Measurements from ENCODE around the gene IFNLR1. TPM values are rescaled to one million over a fixed set of nuclear protein-coding genes. Genes with fewer than 3 reads are reported as not detected.

Gene IFNLR1
- total RNA-seq, 4 donors from 2014 or later = 2.0 to 7.4 (median 5.0) TPM

- ATAC-seq (no peak), DNase-seq (no peak)
- intact Hi-C loops (cut with DNase I; ENCODE audit: low total_unique reads) (no loop called here), in situ Hi-C loops (cut with MboI; ENCODE audit: low sequenced_read_pairs in 4 of 4) (no loop called here)
- no peaks in the 10 kb centered on the region for H3K27me3 ChIP-seq
- no peak overlapping the region for H3K27ac ChIP-seq
- TF ChIP-seq CTCF (IDR thresholded peaks at IDR 0.05 in 4 of 5, conservative IDR thresholded peaks at IDR 0.05 in 1 of 5) (no peak), POLR2A (IDR thresholded peaks at IDR 0.05) (no peak)
- H3K4me1 ChIP-seq = peaks cover 17 to 42% of the 10 kb centered on the region in 2 donors
- H3K9me3 ChIP-seq = no peaks in the 10 kb centered on the region
- no peaks in the 10 kb centered on the region for H3K36me3 ChIP-seq
- no peak overlapping the region for H3K4me3 ChIP-seq
Observed at GRCh38 chr1:24122776-24123175, 64.3 kb downstream of the IFNLR1 start.

- Histone ChIP-seq H3K9me3 (no peaks in the 10 kb centered on the region), H3K27me3 (no peaks in the 10 kb centered on the region), H3K4me1 (peaks cover 15 to 37% of the 10 kb centered on the region in 2 donors), H3K27ac (no peak overlapping the region), H3K36me3 (no peaks in the 10 kb centered on the region), H3K4me3 (no peak overlapping the region)
- intact Hi-C loops (cut with DNase I; ENCODE audit: low total_unique reads) (no loop called here), in situ Hi-C loops (cut with MboI; ENCODE audit: low sequenced_read_pairs in 4 of 4) (no loop called here)
- ATAC-seq = no peak
- TF ChIP-seq POLR2A (IDR thresholded peaks at IDR 0.05) = no peak
- TF ChIP-seq CTCF (IDR thresholded peaks at IDR 0.05 in 4 of 5, conservative IDR thresholded peaks at IDR 0.05 in 1 of 5) = no peak
- no peak for DNase-seq
Observed at GRCh38 chr1:24121406-24121805, 65.7 kb downstream of the IFNLR1 start.

- no peaks in the 10 kb centered on the region for H3K36me3 ChIP-seq
- H3K4me3 ChIP-seq = no peak overlapping the region
- DNase-seq (no peak), ATAC-seq (no peak)
- no peaks in the 10 kb centered on the region for H3K27me3 ChIP-seq
- H3K27ac ChIP-seq = peak overlapping the region in 2 of 4 donors; percentile 13 to 73
- in situ Hi-C loops (cut with MboI; ENCODE audit: low sequenced_read_pairs in 4 of 4) (no loop called here), intact Hi-C loops (cut with DNase I; ENCODE audit: low total_unique reads) (no loop called here)
- H3K9me3 ChIP-seq = no peaks in the 10 kb centered on the region
- H3K4me1 ChIP-seq = peaks cover 11 to 34% of the 10 kb centered on the region in 2 donors
- TF ChIP-seq POLR2A (IDR thresholded peaks at IDR 0.05) (no peak), CTCF (IDR thresholded peaks at IDR 0.05 in 4 of 5, conservative IDR thresholded peaks at IDR 0.05 in 1 of 5) (no peak)
Observed at GRCh38 chr1:24120965-24121364, 66.1 kb downstream of the IFNLR1 start.

GRCh38 chr1:24119859-24120756, 67.0 kb downstream of the IFNLR1 start:
- Histone ChIP-seq H3K27me3 (no peaks in the 10 kb centered on the region), H3K27ac (peak overlapping the region in 3 of 4 donors; percentile 1 to 73 (median 13)), H3K9me3 (no peaks in the 10 kb centered on the region), H3K36me3 (no peaks in the 10 kb centered on the region), H3K4me3 (no peak overlapping the region), H3K4me1 (peaks cover 6 to 26% of the 10 kb centered on the region in 2 donors)
- in situ Hi-C loops (cut with MboI; ENCODE audit: low sequenced_read_pairs in 4 of 4) (loop anchor here in 2 of 4 donors (5.0 to 10.0 kb wide), 2 partner anchors 48 to 55 kb away; no protein-coding TSS in a partner anchor), intact Hi-C loops (cut with DNase I; ENCODE audit: low total_unique reads) (no loop called here)
- ATAC-seq (peak; percentile 60 to 64), DNase-seq (peak in 1 of 2 donors; percentile 27)
- no peak for TF ChIP-seq POLR2A (IDR thresholded peaks at IDR 0.05)
- TF ChIP-seq CTCF (IDR thresholded peaks at IDR 0.05 in 4 of 5, conservative IDR thresholded peaks at IDR 0.05 in 1 of 5) = no peak

Data from gastrocnemius medialis (tissue), 4 donors.